Left ventricle myocardium inferior (tissue), 1 donor: ENCODE measurements around the gene CDC40. TPM values are rescaled to one million over a fixed set of nuclear protein-coding genes. Genes with fewer than 3 reads are reported as not detected.

Experiments
- DNase-seq: peaks from one replicate; pipeline ENCODE4 v3.0.0-alpha.2; 2020
- H3K27ac ChIP-seq: fragments of 200-600 bp; replicated peaks from 2 replicates; pipeline ENCODE4 v1.8.0; 2021
- H3K27me3 ChIP-seq: fragments of 200-600 bp; 2 replicates; pipeline ENCODE4 v1.8.0; 2021; ENCODE audit warnings: low read depth
- H3K36me3 ChIP-seq: fragments of 200-600 bp; 2 replicates; pipeline ENCODE4 v1.8.0; 2021
- H3K4me1 ChIP-seq: fragments of 200-600 bp; 2 replicates; pipeline ENCODE4 v1.8.0; 2021
- H3K4me3 ChIP-seq: fragments of 200-600 bp; 2 replicates; pipeline ENCODE4 v1.8.0; 2021; ENCODE audit warnings: mild to moderate bottlenecking, moderate library complexity
- H3K9me3 ChIP-seq: fragments of 200-600 bp; replicated peaks from 2 replicates; pipeline ENCODE4 v1.8.0; 2021
- intact Hi-C: fragments of 100-400 bp; cut with micrococcal nuclease; formaldehyde crosslinking; loops from one replicate; pipeline ENCODE4 v1.11.0; 2022
- total RNA-seq: library from RNA; stranded (reverse); fragmentation: NEBNext Ultra II Directional; extraction: Animal tissue kit (Norgen Biotek cat#: 25700); gene quantifications from one replicate; pipeline ENCODE4 v1.2.1, GENCODE V29; 2021
- TF ChIP-seq, protein P1 (sequence below): fragments of 200-600 bp; IDR thresholded peaks from 2 replicates; pipeline ENCODE4 v1.8.0; 2021; ENCODE audit warnings: antibody characterized with exemption, mild to moderate bottlenecking, borderline replicate concordance
- donor health status: DM: no; HTN: yes; CAD: no; lungs with severe emphysema.

The CDC40 gene
- total RNA-seq, 1 donor from 2014 or later = 16.1 TPM

GRCh38 chr6:110207652-110208051 is 27.4 kb downstream of the CDC40 start:
- Histone ChIP-seq H3K4me1 (no peaks in the 10 kb centered on the region), H3K27ac (no peak overlapping the region), H3K27me3 (no peaks in the 10 kb centered on the region), H3K36me3 (peaks cover 48% of the 10 kb centered on the region), H3K9me3 (no peaks in the 10 kb centered on the region), H3K4me3 (no peak overlapping the region)
- intact Hi-C loops = no loop called here
- DNase-seq = no peak
- TF ChIP-seq, protein P1, sequence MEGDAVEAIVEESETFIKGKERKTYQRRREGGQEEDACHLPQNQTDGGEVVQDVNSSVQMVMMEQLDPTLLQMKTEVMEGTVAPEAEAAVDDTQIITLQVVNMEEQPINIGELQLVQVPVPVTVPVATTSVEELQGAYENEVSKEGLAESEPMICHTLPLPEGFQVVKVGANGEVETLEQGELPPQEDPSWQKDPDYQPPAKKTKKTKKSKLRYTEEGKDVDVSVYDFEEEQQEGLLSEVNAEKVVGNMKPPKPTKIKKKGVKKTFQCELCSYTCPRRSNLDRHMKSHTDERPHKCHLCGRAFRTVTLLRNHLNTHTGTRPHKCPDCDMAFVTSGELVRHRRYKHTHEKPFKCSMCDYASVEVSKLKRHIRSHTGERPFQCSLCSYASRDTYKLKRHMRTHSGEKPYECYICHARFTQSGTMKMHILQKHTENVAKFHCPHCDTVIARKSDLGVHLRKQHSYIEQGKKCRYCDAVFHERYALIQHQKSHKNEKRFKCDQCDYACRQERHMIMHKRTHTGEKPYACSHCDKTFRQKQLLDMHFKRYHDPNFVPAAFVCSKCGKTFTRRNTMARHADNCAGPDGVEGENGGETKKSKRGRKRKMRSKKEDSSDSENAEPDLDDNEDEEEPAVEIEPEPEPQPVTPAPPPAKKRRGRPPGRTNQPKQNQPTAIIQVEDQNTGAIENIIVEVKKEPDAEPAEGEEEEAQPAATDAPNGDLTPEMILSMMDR = no peak

GRCh38 chr6:110211753-110212152 is 31.5 kb downstream of the CDC40 start:
- no peak overlapping the region for H3K4me3 ChIP-seq
- H3K27me3 ChIP-seq = no peaks in the 10 kb centered on the region
- peaks cover 87% of the 10 kb centered on the region for H3K36me3 ChIP-seq
- no peak overlapping the region for H3K27ac ChIP-seq
- intact Hi-C loops = no loop called here
- H3K9me3 ChIP-seq = no peaks in the 10 kb centered on the region
- no peak for DNase-seq
- TF ChIP-seq, protein P1 = no peak
- no peaks in the 10 kb centered on the region for H3K4me1 ChIP-seq

GRCh38 chr6:110214338-110214737 is 34.1 kb downstream of the CDC40 start:
- Histone ChIP-seq H3K9me3 (no peaks in the 10 kb centered on the region), H3K4me1 (no peaks in the 10 kb centered on the region), H3K36me3 (peaks cover 94% of the 10 kb centered on the region), H3K4me3 (no peak overlapping the region), H3K27me3 (no peaks in the 10 kb centered on the region), H3K27ac (no peak overlapping the region)
- TF ChIP-seq, protein P1 = no peak
- intact Hi-C loops = no loop called here
- DNase-seq = no peak

DNA sequence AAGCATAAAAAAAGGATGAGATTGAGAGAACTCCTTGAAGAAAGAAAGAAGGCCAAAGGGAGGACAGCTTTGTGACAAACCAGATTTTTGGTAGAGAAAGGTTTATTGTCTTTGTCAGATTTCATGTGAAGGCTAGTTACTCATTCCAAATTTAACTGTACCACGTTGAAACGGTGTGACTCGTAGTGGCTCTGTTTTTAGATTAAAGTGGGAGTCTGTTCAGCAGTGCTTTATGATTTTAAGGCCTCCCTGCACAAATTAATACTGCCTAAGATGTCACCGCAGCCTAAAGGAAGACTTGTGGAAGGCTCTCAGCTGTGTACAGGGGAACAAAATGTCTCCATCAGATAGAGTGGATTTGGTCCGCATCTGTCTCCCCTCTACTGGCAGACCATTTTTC is 35.9 kb downstream of the CDC40 start:
- TF ChIP-seq, protein P1 = no peak
- Histone ChIP-seq H3K27me3 (no peaks in the 10 kb centered on the region), H3K27ac (no peak overlapping the region), H3K36me3 (peaks cover 96% of the 10 kb centered on the region), H3K4me1 (no peaks in the 10 kb centered on the region), H3K4me3 (no peak overlapping the region), H3K9me3 (no peaks in the 10 kb centered on the region)
- no peak for DNase-seq
- intact Hi-C loops = no loop called here

DNA sequence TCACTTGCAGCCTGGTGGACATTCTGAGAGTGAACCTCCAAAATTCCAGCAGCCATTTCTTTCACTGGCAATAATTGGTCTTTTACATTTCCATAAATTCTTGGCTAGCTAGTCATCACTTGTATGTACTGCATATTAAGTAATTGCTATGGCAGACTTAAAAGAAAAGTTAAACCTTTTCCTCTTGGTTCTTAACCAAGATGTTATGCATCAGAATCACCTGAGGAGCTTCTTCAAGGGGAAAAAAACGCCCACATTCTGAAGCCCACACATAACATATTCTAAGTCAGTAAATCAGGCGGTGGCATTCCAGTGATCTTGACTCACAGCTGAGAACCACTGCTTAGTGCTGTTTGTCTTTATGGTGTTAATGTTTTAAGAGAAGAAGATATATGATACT is 37.0 kb downstream of the CDC40 start:
- H3K27ac ChIP-seq = no peak overlapping the region
- TF ChIP-seq, protein P1 = no peak
- H3K27me3 ChIP-seq = no peaks in the 10 kb centered on the region
- H3K4me3 ChIP-seq = no peak overlapping the region
- no peaks in the 10 kb centered on the region for H3K9me3 ChIP-seq
- intact Hi-C loops = no loop called here
- no peak for DNase-seq
- H3K4me1 ChIP-seq = no peaks in the 10 kb centered on the region
- peaks cover 95% of the 10 kb centered on the region for H3K36me3 ChIP-seq

GRCh38 chr6:110221738-110222137 is 41.5 kb downstream of the CDC40 start:
- Histone ChIP-seq H3K9me3 (no peaks in the 10 kb centered on the region), H3K27me3 (no peaks in the 10 kb centered on the region), H3K36me3 (peaks cover 84% of the 10 kb centered on the region), H3K4me3 (no peak overlapping the region), H3K27ac (no peak overlapping the region), H3K4me1 (no peaks in the 10 kb centered on the region)
- DNase-seq = no peak
- intact Hi-C loops = no loop called here
- TF ChIP-seq, protein P1 = no peak
